Stimulated activated CD4-positive, alpha-beta T cell treated with anti-CD3 and anti-CD28 coated beads, Interleukin-1b, Interleukin-23, amount 100 ng/mL, for 4 hours (primary cell): ENCODE results near the gene MRPS12.
A peak's percentile ranks its signal among the peaks of the same experiment; 100 is the strongest.
"Not testable (repeated sequence)": the region's sequence is repeated elsewhere in the genome, so short reads cannot be mapped to it uniquely, and the experiment has no call there.

Source experiments
- DNase-seq, 2 donors: peaks; one replicate each; pipeline ENCODE4 v3.0.0-alpha.2; 2020; ENCODE audit warnings: low read depth in 2 of 2

The MRPS12 gene

GRCh38 chr19:38939957-38940356 lies 9.2 kb downstream of the MRPS12 start:
- DNase-seq, result no peak

- not testable (repeated sequence) for DNase-seq
Measured at GRCh38 chr19:38941466-38941865, 10.7 kb downstream of the MRPS12 start.

GRCh38 chr19:38941979-38942378 lies 11.2 kb downstream of the MRPS12 start:
- no peak for DNase-seq

- no peak for DNase-seq
Measured at GRCh38 chr19:38942471-38943181, 11.9 kb downstream of the MRPS12 start.

GRCh38 chr19:38944981-38945506 lies 14.3 kb downstream of the MRPS12 start:
- DNase-seq, result no peak

GRCh38 chr19:38945562-38946228 lies 15.0 kb downstream of the MRPS12 start:
- no peak for DNase-seq

GRCh38 chr19:38946229-38947010 lies 15.7 kb downstream of the MRPS12 start:
- DNase-seq, result no peak

- DNase-seq, result peak; percentile 79 to 82
Measured at GRCh38 chr19:38949580-38950367, 19.0 kb downstream of the MRPS12 start.

- no peak for DNase-seq
Measured at GRCh38 chr19:38951187-38951586, 20.4 kb downstream of the MRPS12 start.

GRCh38 chr19:38952395-38953165 lies 21.8 kb downstream of the MRPS12 start:
- no peak for DNase-seq

GRCh38 chr19:38953677-38954076 lies 22.9 kb downstream of the MRPS12 start:
- no peak for DNase-seq

GRCh38 chr19:38956264-38956663 lies 25.5 kb downstream of the MRPS12 start:
- no peak for DNase-seq

GRCh38 chr19:38958301-38958700 lies 27.6 kb downstream of the MRPS12 start:
- no peak for DNase-seq

GRCh38 chr19:38959618-38960017 lies 28.9 kb downstream of the MRPS12 start:
- no peak for DNase-seq

GRCh38 chr19:38964738-38965137 lies 34.0 kb downstream of the MRPS12 start:
- no peak for DNase-seq

GRCh38 chr19:38966149-38966548 lies 35.4 kb downstream of the MRPS12 start:
- not testable (repeated sequence) for DNase-seq

- no peak for DNase-seq
Measured at GRCh38 chr19:38970664-38971532, 40.2 kb downstream of the MRPS12 start.

- DNase-seq, result no peak
Measured at GRCh38 chr19:38971672-38972071, 40.9 kb downstream of the MRPS12 start.

- no peak for DNase-seq
Measured at GRCh38 chr19:38974624-38975213, 44.0 kb downstream of the MRPS12 start.
